A549 (cell line): ENCODE data around the gene YPEL4. TPM values are rescaled to one million over a fixed set of nuclear protein-coding genes. Genes with fewer than 3 reads are reported as not detected.

ENCODE experiments used
- ATAC-seq, 2 experiments: fragments of 200-7000 bp in 1 of 2; fragments of >200 bp in 1 of 2; cut with Nextera tagmentation in 1 of 2; cut with Tn5 transposase in 1 of 2; 3 replicates each; pipeline versions ENCODE4 v1.8.0 to v1.9.1; 2018 to 2020; ENCODE audit warnings: mild to moderate bottlenecking in 1 of 2, moderate library complexity in 1 of 2
- CTCF ChIA-PET: fragments of 300-600 bp; sonication (Branson Sonifier 250); formaldehyde crosslinking; extraction: SDS; loops from one replicate; lab custom pipeline; 2021; ENCODE audit warnings: antibody characterized with exemption, inconsistent platforms; lab: Yijun Ruan, JAX
- POLR2A ChIA-PET: fragments of 350-600 bp; formaldehyde crosslinking; extraction: SDS; loops from one replicate; lab custom pipeline; 2021; ENCODE audit warnings: antibody characterized with exemption, inconsistent platforms; lab: Yijun Ruan, JAX
- DNase-seq, 2 experiments: peaks; one replicate each; pipeline versions ENCODE4 v3.0.0 to v3.0.0-alpha.2; 2011 to 2016; ENCODE audit warnings: low read depth in 1 of 2, low spot score in 1 of 2
- FAIRE-seq: peaks from 2 replicates; lab custom pipeline; 2011; peaks lifted over from hg19 to GRCh38; lab: Jason Lieb, UNC
- H3K27ac ChIP-seq, 2 experiments: fragments of >200 bp; sonication (Bioruptor Twin); formaldehyde crosslinking; 3 replicates each; pipeline ENCODE4 v1.5.1; 2016 to 2017
- H3K4me1 ChIP-seq: fragments of >200 bp; sonication (Bioruptor Twin); formaldehyde crosslinking; 3 replicates; pipeline ENCODE4 v1.6.1; 2016
- H3K4me2 ChIP-seq: fragments of >200 bp; sonication (Bioruptor Twin); formaldehyde crosslinking; 3 replicates; pipeline ENCODE4 v1.6.1; 2016
- H3K4me3 ChIP-seq: fragments of >200 bp; sonication (Bioruptor Twin); formaldehyde crosslinking; 3 replicates; pipeline ENCODE4 v1.5.1; 2016
- H3K9me3 ChIP-seq: fragments of >200 bp; sonication (Bioruptor Twin); formaldehyde crosslinking; 3 replicates; pipeline ENCODE4 v1.6.1; 2016
- EHMT2 ChIP-seq: fragments of 200-600 bp; sonication (generic); IDR thresholded peaks from 2 replicates; pipeline ENCODE4 v1.6.1; 2016; ENCODE audit warnings: antibody characterized with exemption, low read depth, mild to moderate bottlenecking, moderate library complexity
- HOXB13 ChIP-seq: fragments of 250-450 bp; sonication (Bioruptor Pico); IDR thresholded peaks from 2 replicates; pipeline ENCODE4 v1.5.0; 2020; ENCODE audit warnings: low read depth, mild to moderate bottlenecking, moderate library complexity
- KDM1A ChIP-seq: fragments of 200-600 bp; sonication (generic); IDR thresholded peaks from 2 replicates; pipeline ENCODE4 v1.6.1; 2016; ENCODE audit warnings: low read depth, mild to moderate bottlenecking
- MAZ ChIP-seq: fragments of 150-350 bp; IDR thresholded peaks from 2 replicates; pipeline ENCODE4 v1.6.1; 2014; ENCODE audit warnings: antibody characterized with exemption, low read depth, low read length, borderline replicate concordance
- MYC ChIP-seq: IDR thresholded peaks from 2 replicates; pipeline ENCODE4 v1.6.1; 2012; ENCODE audit warnings: mild to moderate bottlenecking, inconsistent platforms, low read length, improper control_type of control experiment, borderline replicate concordance
- NPAS2 ChIP-seq: fragments of 250-450 bp; sonication (Bioruptor Pico); IDR thresholded peaks from 2 replicates; pipeline ENCODE4 v1.8.0; 2022; ENCODE audit warnings: mild to moderate bottlenecking, moderate library complexity, borderline replicate concordance
- PHF8 ChIP-seq: fragments of 200-600 bp; sonication (generic); IDR thresholded peaks from 2 replicates; pipeline ENCODE4 v1.6.1; 2016; ENCODE audit warnings: low read depth, mild to moderate bottlenecking, antibody characterized with exemption, moderate library complexity, borderline replicate concordance
- REST ChIP-seq: fragments of 200-600 bp; sonication (generic); IDR thresholded peaks from 2 replicates; pipeline ENCODE4 v1.6.1; 2016; ENCODE audit warnings: antibody characterized with exemption, mild to moderate bottlenecking, moderate library complexity
- TFCP2L1 ChIP-seq: fragments of 250-450 bp; sonication (Bioruptor Pico); IDR thresholded peaks from 2 replicates; pipeline ENCODE4 v1.5.0; 2021; ENCODE audit warnings: mild to moderate bottlenecking
- ZFP36 ChIP-seq: fragments of 450-650 bp; IDR thresholded peaks from 2 replicates; pipeline ENCODE4 v1.6.1; 2014; ENCODE audit warnings: borderline replicate concordance; ENCODE audit not compliant: partially characterized antibody
- ZNF302 ChIP-seq: fragments of 250-450 bp; sonication (Bioruptor Pico); IDR thresholded peaks from 2 replicates; pipeline ENCODE4 v1.9.0; 2021; ENCODE audit warnings: inconsistent platforms, mild to moderate bottlenecking, moderate library complexity
- ZSCAN20 ChIP-seq: fragments of 250-450 bp; sonication (Bioruptor Pico); IDR thresholded peaks from 2 replicates; pipeline ENCODE4 v1.8.0; 2022; ENCODE audit warnings: mild to moderate bottlenecking, moderate library complexity
- WGBS: methylation state at CpG from one replicate; pipeline ENCODE4 v1.1.6; 2017; ENCODE audit errors: missing lambda C conversion rate; 5-methylcytosine and 5-hydroxymethylcytosine counted together
- polyA plus RNA-seq, 4 experiments: library from polyadenylated mRNA; depleted of rRNA in 3 of 4; stranded (reverse); fragments of >200 nt; fragmentation: RNase III in 1 of 4; extraction: RNeasy Plus Mini Kit Qiagen cat#74134 plus additional on column Dnase treatment in 1 of 4; gene quantifications; 2 replicates in 3 of 4; 3 replicates in 1 of 4; pipeline ENCODE4 v1.2.3, GENCODE V29; 2011 to 2017
- TF ChIP-seq, protein P1 (sequence below): fragments of >200 bp; sonication (Bioruptor Twin); formaldehyde crosslinking; IDR thresholded peaks from 3 replicates; pipeline ENCODE4 v1.5.1; 2016
- TF ChIP-seq, protein P2 (sequence below): fragments of 250-450 bp; sonication (Bioruptor Pico); IDR thresholded peaks from 2 replicates; pipeline ENCODE4 v1.5.0; 2021; ENCODE audit warnings: mild to moderate bottlenecking, moderate library complexity, borderline replicate concordance
- TF ChIP-seq, protein P3 (sequence below): IDR thresholded peaks from 2 replicates; pipeline ENCODE4 v1.6.1; 2012; ENCODE audit warnings: low read depth, borderline replicate concordance
- TF ChIP-seq, protein P4 (sequence below): fragments of >200 bp; sonication (Bioruptor Twin); formaldehyde crosslinking; IDR thresholded peaks from 3 replicates; pipeline ENCODE4 v1.6.1; 2016

The YPEL4 gene
- polyA plus RNA-seq, 2 of the 4 experiments (the other 2 are of a cell fraction) = 0.04 to 0.06 TPM

DNA sequence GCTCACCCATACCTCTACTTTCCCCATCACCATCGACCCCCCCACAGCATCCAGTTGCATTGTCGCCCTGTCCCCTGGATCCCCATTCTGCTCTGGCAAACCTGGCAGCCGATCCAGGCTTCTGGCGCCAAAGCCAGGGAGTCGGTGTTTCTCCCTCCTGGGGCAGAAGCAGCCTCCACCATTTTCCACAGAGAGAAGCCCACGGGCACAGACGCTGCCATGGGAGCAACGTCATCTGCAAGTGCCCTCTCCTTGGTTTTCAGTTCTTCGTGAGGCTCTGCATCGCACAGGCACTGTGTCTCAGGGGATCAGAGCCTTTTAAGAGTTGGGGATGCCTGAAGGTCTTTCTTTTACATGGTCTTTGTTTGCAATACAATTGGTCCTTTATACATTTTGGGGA, 2.3 kb downstream of the YPEL4 start:
- FAIRE-seq (no peak), DNase-seq (no peak), ATAC-seq (no peak)
- Histone ChIP-seq H3K4me3 (no peak overlapping the region), H3K4me1 (peaks cover 24% of the 10 kb centered on the region), H3K9me3 (no peaks in the 10 kb centered on the region), H3K27ac (no peak overlapping the region), H3K4me2 (no peak overlapping the region)
- TF ChIP-seq PHF8 (no peak), MYC (no peak), MAZ (no peak), ZSCAN20 (CRISPR knock-in tag) (no peak), TFCP2L1 (CRISPR knock-in tag) (no peak), KDM1A (no peak), ZFP36 (no peak), EHMT2 (no peak), ZNF302 (CRISPR knock-in tag) (no peak), HOXB13 (CRISPR knock-in tag) (no peak), REST (no peak), NPAS2 (CRISPR knock-in tag) (no peak)
- TF ChIP-seq, protein P1, sequence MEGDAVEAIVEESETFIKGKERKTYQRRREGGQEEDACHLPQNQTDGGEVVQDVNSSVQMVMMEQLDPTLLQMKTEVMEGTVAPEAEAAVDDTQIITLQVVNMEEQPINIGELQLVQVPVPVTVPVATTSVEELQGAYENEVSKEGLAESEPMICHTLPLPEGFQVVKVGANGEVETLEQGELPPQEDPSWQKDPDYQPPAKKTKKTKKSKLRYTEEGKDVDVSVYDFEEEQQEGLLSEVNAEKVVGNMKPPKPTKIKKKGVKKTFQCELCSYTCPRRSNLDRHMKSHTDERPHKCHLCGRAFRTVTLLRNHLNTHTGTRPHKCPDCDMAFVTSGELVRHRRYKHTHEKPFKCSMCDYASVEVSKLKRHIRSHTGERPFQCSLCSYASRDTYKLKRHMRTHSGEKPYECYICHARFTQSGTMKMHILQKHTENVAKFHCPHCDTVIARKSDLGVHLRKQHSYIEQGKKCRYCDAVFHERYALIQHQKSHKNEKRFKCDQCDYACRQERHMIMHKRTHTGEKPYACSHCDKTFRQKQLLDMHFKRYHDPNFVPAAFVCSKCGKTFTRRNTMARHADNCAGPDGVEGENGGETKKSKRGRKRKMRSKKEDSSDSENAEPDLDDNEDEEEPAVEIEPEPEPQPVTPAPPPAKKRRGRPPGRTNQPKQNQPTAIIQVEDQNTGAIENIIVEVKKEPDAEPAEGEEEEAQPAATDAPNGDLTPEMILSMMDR = no peak
- TF ChIP-seq, protein P2, sequence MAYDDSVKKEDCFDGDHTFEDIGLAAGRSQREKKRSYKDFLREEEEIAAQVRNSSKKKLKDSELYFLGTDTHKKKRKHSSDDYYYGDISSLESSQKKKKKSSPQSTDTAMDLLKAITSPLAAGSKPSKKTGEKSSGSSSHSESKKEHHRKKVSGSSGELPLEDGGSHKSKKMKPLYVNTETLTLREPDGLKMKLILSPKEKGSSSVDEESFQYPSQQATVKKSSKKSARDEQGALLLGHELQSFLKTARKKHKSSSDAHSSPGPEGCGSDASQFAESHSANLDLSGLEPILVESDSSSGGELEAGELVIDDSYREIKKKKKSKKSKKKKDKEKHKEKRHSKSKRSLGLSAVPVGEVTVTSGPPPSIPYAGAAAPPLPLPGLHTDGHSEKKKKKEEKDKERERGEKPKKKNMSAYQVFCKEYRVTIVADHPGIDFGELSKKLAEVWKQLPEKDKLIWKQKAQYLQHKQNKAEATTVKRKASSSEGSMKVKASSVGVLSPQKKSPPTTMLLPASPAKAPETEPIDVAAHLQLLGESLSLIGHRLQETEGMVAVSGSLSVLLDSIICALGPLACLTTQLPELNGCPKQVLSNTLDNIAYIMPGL (CRISPR knock-in tag) = no peak
- TF ChIP-seq, protein P3, sequence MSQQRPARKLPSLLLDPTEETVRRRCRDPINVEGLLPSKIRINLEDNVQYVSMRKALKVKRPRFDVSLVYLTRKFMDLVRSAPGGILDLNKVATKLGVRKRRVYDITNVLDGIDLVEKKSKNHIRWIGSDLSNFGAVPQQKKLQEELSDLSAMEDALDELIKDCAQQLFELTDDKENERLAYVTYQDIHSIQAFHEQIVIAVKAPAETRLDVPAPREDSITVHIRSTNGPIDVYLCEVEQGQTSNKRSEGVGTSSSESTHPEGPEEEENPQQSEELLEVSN = no peak
- ChIA-PET CTCF (interaction anchor here (0.8 to 11.7 kb wide), 8 partner anchors 13 to 302 kb away, joined by 3 to 318 read pairs (median 6); partner anchors contain the start of gene UBE2L6), POLR2A (interaction anchor here (0.9 kb wide), 1 partner anchor 117 kb away, joined by 3 read pairs; the partner anchor contains the start of gene TIMM10)
- 40% methylated on average over 7 of the region's 10 CpGs for WGBS

DNA sequence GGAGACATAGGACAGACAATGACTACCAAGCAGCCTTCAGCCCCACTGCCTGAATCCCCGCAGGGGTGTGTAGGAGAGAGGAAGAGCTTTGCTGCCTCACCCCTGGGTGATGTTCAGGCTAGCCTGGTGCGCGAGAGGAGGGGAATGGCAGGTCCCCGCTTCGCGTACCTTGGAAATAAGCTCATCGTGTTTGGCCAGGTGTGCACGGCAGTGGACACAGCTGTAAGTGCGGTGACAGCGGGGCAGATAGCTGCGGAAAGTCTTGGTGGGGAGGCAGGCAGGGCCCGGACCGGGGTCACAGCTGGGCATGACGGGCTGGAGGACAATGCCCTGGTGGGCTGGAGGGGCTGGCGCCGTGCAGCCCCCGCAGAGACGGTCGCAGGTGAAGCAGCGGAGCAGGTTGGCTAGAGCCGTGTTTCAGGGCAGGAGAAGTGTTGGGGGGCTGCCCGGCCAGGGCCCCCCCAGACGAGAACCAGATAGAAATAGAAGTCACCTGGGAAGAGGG, 2.9 kb downstream of the YPEL4 start:
- no peaks in the 10 kb centered on the region for H3K9me3 ChIP-seq
- H3K4me1 ChIP-seq = peaks cover 24% of the 10 kb centered on the region
- DNase-seq (no peak), ATAC-seq (no peak), FAIRE-seq (no peak)
- 82% methylated on average over 18 of the region's 23 CpGs for WGBS
- ChIA-PET CTCF (interaction anchor here (0.8 to 11.7 kb wide), 9 partner anchors 8 to 302 kb away, joined by 3 to 318 read pairs (median 5); partner anchors contain the start of gene UBE2L6), POLR2A (interaction anchor here (0.9 to 1.1 kb wide), 2 partner anchors 79 to 116 kb away, joined by 3 read pairs; partner anchors contain the start of genes TIMM10 and UBE2L6)
- no peak overlapping the region for H3K4me2 ChIP-seq
- no peak overlapping the region for H3K27ac ChIP-seq
- TF ChIP-seq, protein P4, sequence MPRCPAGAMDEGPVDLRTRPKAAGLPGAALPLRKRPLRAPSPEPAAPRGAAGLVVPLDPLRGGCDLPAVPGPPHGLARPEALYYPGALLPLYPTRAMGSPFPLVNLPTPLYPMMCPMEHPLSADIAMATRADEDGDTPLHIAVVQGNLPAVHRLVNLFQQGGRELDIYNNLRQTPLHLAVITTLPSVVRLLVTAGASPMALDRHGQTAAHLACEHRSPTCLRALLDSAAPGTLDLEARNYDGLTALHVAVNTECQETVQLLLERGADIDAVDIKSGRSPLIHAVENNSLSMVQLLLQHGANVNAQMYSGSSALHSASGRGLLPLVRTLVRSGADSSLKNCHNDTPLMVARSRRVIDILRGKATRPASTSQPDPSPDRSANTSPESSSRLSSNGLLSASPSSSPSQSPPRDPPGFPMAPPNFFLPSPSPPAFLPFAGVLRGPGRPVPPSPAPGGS = 0 out of 3 replicates have a peak, but pooled peaks have one; percentile 28
- no peak for TF ChIP-seq TFCP2L1 (CRISPR knock-in tag)
- no peak overlapping the region for H3K4me3 ChIP-seq
